ENCODE measurements around the gene CHD9NB. TPM values are rescaled to one million over a fixed set of nuclear protein-coding genes. Genes with fewer than 3 reads are reported as not detected.

The CHD9NB gene
- total and polyA plus RNA-seq, 2 of the 4 experiments (the other 2 are of a cell fraction), result 0.94 to 1.1 TPM

- TF ChIP-seq MAZ (IDR thresholded peaks at IDR 0.05; ENCODE audit: borderline replicate concordance, low read depth, low read length) (peak; percentile 69; the same call in 1 of the 2 replicates), BHLHE40 (IDR thresholded peaks at IDR 0.05; ENCODE audit: low read depth, low read length) (peak; percentile 51; the same call in 1 of the 2 replicates), FOS (IDR thresholded peaks at IDR 0.05; ENCODE audit: low read depth, low read length) (peak; percentile 53; the same call in 1 of the 2 replicates), POLR2A (IDR thresholded peaks at IDR 0.05; ENCODE audit: low read depth, low read length) (no peak), USF2 (IDR thresholded peaks at IDR 0.05; ENCODE audit: low read depth, low read length) (no peak; the same call in 1 of the 2 replicates)
Measured at GRCh38 chr16:53052519-53053501, at the start of gene CHD9NB (continued).

Measured in IMR-90 (cell line).